LNCaP clone FGC (cell line): Measurements from ENCODE around the gene PNKD.

ENCODE experiments used
- DNase-seq: peaks from one replicate; pipeline ENCODE4 v3.0.0-alpha.2; 2011; ENCODE audit warnings: low read depth
- H3K4me3 ChIP-seq: 2 replicates; pipeline ENCODE4 v1.5.1; 2011; ENCODE audit warnings: mild to moderate bottlenecking, low read depth, low read length, control low read depth
- TF ChIP-seq, protein P1 (sequence below): IDR thresholded peaks from 2 replicates; pipeline ENCODE4 v1.5.1; 2012; ENCODE audit warnings: mild to moderate bottlenecking; ENCODE audit not compliant: control insufficient read depth, insufficient read depth; ENCODE audit errors: extremely low read depth

PNKD gene

DNA sequence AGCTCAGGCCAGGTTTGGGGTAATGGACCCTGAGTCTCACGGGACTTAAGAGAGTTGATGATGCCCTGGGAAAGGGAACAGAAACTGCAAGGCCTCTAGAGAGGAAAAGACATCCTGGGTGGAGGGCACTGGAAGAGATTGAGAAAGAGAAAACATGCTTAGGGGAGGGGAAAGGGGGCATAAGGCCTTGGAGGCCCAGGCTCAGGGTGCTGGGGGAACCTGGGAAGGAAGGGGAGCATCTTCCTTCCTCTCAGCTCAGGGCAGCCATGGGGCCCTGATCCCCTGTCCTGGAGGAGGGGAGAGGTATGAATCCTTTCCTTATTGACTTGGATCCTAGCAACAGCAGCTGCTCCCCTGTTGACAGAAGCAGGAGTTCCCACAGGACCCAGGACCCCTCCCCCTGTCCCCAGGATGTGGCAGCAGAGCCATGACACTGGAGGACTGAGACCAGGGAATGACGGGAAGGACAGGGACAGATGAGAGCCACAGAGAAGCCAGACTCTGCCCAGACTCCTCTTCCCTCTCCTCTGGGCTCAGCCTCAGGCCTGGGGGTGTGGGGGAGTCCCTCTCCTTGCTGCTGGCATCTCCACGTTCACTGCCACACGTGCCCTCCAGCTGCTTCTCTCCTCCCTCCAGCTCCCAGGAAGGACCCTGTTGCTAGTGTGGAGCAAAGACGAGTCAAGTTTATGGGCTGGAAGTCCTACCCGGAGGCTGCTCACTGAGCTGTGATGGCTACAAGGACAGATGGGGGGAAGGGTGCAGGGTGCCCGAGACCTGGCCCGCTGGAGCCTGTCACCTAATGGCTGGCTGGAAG is 8.7 kb upstream of the PNKD start:
- no peak overlapping the region for H3K4me3 ChIP-seq
- TF ChIP-seq, protein P1, sequence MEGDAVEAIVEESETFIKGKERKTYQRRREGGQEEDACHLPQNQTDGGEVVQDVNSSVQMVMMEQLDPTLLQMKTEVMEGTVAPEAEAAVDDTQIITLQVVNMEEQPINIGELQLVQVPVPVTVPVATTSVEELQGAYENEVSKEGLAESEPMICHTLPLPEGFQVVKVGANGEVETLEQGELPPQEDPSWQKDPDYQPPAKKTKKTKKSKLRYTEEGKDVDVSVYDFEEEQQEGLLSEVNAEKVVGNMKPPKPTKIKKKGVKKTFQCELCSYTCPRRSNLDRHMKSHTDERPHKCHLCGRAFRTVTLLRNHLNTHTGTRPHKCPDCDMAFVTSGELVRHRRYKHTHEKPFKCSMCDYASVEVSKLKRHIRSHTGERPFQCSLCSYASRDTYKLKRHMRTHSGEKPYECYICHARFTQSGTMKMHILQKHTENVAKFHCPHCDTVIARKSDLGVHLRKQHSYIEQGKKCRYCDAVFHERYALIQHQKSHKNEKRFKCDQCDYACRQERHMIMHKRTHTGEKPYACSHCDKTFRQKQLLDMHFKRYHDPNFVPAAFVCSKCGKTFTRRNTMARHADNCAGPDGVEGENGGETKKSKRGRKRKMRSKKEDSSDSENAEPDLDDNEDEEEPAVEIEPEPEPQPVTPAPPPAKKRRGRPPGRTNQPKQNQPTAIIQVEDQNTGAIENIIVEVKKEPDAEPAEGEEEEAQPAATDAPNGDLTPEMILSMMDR: no peak
- no peak for DNase-seq

DNA sequence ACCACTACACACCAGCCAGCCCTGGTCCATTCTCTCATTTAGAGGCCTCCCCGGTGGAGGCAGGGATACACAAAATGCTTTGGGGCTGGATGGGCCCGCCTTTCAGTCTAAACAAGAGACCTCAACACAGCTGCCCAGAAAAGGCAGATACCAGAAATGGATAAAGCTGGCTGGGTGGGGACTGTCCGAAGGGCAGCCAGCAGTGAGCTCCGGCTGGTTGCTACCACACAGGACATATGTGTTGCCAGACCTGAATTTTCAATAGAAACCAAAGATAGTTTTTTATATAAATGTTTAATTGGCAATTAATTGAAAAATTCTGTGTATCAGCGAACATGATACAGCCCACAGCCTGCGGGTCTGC is 8.1 kb upstream of the PNKD start:
- TF ChIP-seq, protein P1: no peak
- no peak overlapping the region for H3K4me3 ChIP-seq
- DNase-seq: no peak

DNA sequence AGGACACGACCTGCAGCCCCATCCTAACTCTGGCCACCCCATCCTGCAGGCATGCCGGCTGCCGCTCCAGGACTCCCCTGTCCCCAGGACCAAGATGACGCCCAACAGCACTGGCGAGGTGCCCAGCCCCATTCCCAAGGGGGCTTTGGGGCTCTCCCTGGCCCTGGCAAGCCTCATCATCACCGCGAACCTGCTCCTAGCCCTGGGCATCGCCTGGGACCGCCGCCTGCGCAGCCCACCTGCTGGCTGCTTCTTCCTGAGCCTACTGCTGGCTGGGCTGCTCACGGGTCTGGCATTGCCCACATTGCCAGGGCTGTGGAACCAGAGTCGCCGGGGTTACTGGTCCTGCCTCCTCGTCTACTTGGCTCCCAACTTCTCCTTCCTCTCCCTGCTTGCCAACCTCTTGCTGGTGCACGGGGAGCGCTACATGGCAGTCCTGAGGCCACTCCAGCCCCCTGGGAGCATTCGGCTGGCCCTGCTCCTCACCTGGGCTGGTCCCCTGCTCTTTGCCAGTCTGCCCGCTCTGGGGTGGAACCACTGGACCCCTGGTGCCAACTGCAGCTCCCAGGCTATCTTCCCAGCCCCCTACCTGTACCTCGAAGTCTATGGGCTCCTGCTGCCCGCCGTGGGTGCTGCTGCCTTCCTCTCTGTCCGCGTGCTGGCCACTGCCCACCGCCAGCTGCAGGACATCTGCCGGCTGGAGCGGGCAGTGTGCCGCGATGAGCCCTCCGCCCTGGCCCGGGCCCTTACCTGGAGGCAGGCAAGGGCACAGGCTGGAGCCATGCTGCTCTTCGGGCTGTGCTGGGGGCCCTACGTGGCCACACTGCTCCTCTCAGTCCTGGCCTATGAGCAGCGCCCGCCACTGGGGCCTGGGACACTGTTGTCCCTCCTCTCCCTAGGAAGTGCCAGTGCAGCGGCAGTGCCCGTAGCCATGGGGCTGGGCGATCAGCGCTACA is 7.4 kb upstream of the PNKD start:
- TF ChIP-seq, protein P1: no peak
- DNase-seq: no peak
- H3K4me3 ChIP-seq: no peak overlapping the region

DNA sequence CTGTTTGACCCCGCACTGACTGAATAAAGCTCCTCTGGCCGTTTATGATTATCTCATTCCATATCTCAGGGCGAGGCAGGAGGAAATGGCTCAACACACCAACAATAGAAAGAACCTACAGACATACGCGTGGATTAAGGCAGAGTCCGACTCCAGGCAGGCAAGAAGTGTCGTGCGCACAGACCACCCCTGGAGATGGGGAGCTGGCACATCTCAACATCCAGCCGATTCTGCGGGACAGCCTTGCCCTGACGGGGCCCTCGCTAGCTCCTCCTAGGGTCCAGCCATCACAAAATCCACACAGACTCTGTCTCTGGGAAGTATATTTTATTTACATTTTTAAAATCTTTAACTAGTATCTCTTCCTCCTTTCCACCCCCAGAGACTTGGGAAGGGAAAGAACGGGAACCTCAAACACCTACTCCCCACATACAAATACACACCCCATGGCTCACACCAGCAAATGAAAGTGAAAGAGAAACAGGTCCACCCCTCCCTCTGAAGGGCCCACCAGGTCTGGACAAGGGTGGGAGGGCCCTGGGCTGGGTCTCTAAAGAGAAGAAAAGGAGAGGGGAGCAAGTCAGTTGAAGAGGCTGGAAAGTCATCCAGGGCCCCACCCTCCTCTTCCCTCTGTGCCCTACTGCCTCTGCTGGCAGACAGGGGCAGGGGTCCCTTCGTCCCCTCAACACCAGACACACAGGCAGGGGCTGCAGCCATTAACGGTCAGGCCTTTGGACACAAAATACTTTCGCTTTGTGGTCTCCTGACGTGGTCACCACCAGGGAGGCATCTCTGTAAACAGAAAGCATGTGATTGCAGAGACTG is 6.3 kb upstream of the PNKD start:
- TF ChIP-seq, protein P1: no peak
- no peak overlapping the region for H3K4me3 ChIP-seq
- no peak for DNase-seq

DNA sequence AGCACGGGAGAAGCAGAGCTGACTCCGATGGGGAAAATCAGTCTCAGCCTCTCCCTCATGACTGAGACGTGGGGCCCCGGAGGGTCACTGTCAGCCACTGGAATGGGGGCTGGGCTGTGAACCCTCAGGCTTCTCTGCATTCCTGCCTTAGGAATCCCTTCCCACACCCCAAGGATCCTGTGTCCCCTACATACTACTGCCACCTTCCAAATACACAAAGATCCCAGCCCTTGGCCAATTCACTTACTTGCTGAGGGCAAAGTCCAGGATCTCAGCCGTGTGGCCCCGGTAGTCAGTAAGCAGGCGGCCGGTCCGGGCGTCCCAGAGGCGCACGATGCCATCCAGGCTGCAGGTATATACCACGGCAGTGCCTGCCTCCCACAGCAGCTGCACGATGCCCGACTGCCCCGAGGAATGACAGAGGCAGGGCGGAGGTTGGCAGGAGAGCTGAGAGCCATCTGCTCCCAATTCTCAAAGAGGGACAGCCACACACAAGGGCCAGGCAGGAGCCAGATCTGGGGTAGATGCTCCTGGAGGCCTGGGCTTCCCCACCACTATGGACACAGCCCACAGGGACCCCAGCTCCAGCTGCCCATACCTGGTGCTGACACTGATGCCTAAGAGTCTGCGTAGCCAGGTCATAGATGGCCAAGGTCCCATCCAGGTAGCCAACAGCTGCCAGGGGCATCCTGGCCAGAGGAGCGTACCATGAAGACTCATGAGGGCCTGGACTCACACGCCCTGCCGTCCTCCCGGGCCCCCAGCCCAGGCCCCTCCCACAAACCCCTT is 5.4 kb upstream of the PNKD start:
- TF ChIP-seq, protein P1: no peak
- H3K4me3 ChIP-seq: no peak overlapping the region
- DNase-seq: no peak

DNA sequence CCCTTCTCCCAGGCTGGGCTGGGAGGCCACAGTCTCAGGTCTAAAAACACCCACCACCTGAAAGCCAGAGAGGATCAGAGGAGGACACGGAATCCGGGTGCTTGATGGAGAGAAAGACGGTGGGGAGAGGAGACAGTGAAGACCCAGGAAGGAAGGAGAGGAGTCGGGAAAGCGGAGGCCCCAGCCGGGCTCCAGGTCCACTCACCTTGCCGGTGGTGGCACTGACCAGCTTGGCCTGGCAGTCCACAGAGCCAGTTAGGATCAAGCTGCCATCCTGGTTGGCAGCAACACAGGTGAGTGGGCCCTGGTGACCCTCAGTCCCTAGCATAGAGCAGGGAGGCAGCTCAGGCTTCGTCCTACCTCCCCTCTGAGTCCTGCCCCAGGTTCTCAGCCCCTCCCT is 4.7 kb upstream of the PNKD start:
- DNase-seq: no peak
- TF ChIP-seq, protein P1: no peak
- no peak overlapping the region for H3K4me3 ChIP-seq
